H9 (cell line): Measurements from ENCODE around the gene BAX. TPM values are rescaled to one million over a fixed set of nuclear protein-coding genes. Genes with fewer than 3 reads are reported as not detected.

Experiments
- DNase-seq: peaks from one replicate; pipeline ENCODE4 v3.0.0-alpha.2; 2017
- H2AFZ ChIP-seq: one replicate; pipeline ENCODE4 v1.6.1; 2013; ENCODE audit warnings: mild to moderate bottlenecking, low read length, control low read depth, moderate library complexity
- H2AK5ac ChIP-seq: 2 replicates; pipeline ENCODE4 v1.6.1; 2013; ENCODE audit warnings: low read length, control low read depth, mixed read lengths; ENCODE audit not compliant: insufficient read length
- H2BK120ac ChIP-seq: one replicate; pipeline ENCODE4 v1.6.1; 2013; ENCODE audit warnings: low read depth, mild to moderate bottlenecking, low read length, control low read depth, inconsistent platforms; ENCODE audit not compliant: poor library complexity, severe bottlenecking
- H2BK12ac ChIP-seq: 2 replicates; pipeline ENCODE4 v1.6.1; 2013; ENCODE audit warnings: low read length, control low read depth, mixed read lengths, low read depth; ENCODE audit not compliant: insufficient read length
- H2BK15ac ChIP-seq: 2 replicates; pipeline ENCODE4 v1.6.1; 2013; ENCODE audit warnings: low read depth, low read length, control low read depth
- H2BK20ac ChIP-seq: one replicate; pipeline ENCODE4 v1.6.1; 2013; ENCODE audit warnings: low read depth, mild to moderate bottlenecking, low read length, control low read depth, inconsistent platforms; ENCODE audit not compliant: poor library complexity, severe bottlenecking
- H2BK5ac ChIP-seq: 2 replicates; pipeline ENCODE4 v1.6.1; 2013; ENCODE audit warnings: low read length, control low read depth, mixed read lengths; ENCODE audit not compliant: insufficient read length
- H3K14ac ChIP-seq: 2 replicates; pipeline ENCODE4 v1.6.1; 2013; ENCODE audit warnings: low read length, control low read depth; ENCODE audit not compliant: insufficient read depth
- H3K18ac ChIP-seq: 2 replicates; pipeline ENCODE4 v1.6.1; 2013; ENCODE audit warnings: low read depth, mild to moderate bottlenecking, mixed read lengths, low read length, control low read depth; ENCODE audit not compliant: insufficient read length
- H3K23ac ChIP-seq: 2 replicates; pipeline ENCODE4 v1.6.1; 2013; ENCODE audit warnings: low read length, control low read depth, mixed read lengths, low read depth; ENCODE audit not compliant: insufficient read length
- H3K23me2 ChIP-seq: 2 replicates; pipeline ENCODE4 v1.6.1; 2013; ENCODE audit warnings: low read depth, mild to moderate bottlenecking, mixed read lengths, low read length, control low read depth; ENCODE audit not compliant: insufficient read length, poor library complexity, severe bottlenecking
- H3K27ac ChIP-seq: 2 replicates; pipeline ENCODE4 v1.5.1; 2013; ENCODE audit warnings: low read length, control low read depth, mixed read lengths, low read depth; ENCODE audit not compliant: insufficient read length
- H3K27me3 ChIP-seq: 2 replicates; pipeline ENCODE4 v1.6.1; 2013; ENCODE audit warnings: low read length, control low read depth, inconsistent platforms; ENCODE audit not compliant: insufficient read depth
- H3K4ac ChIP-seq: 2 replicates; pipeline ENCODE4 v1.6.1; 2013; ENCODE audit warnings: low read depth, mild to moderate bottlenecking, control low read depth, inconsistent platforms, low read length, moderate library complexity
- H3K4me1 ChIP-seq: 2 replicates; pipeline ENCODE4 v1.6.1; 2013; ENCODE audit warnings: low read length, control low read depth, inconsistent platforms; ENCODE audit not compliant: insufficient read depth
- H3K4me2 ChIP-seq: 2 replicates; pipeline ENCODE4 v1.6.1; 2013; ENCODE audit warnings: low read length, control low read depth, mixed read lengths; ENCODE audit not compliant: insufficient read length, insufficient read depth
- H3K56ac ChIP-seq: 2 replicates; pipeline ENCODE4 v1.6.1; 2013; ENCODE audit warnings: low read depth, mild to moderate bottlenecking, mixed read lengths, low read length, control low read depth; ENCODE audit not compliant: insufficient read length
- H3K79me1 ChIP-seq: 2 replicates; pipeline ENCODE4 v1.6.1; 2013; ENCODE audit warnings: low read depth, mild to moderate bottlenecking, moderate library complexity, low read length, control low read depth, inconsistent platforms; ENCODE audit not compliant: insufficient read depth, poor library complexity, severe bottlenecking
- H3K79me2 ChIP-seq: 2 replicates; pipeline ENCODE4 v1.6.1; 2013; ENCODE audit warnings: low read length, control low read depth, inconsistent platforms; ENCODE audit not compliant: insufficient read depth
- H3K9ac ChIP-seq: 2 replicates; pipeline ENCODE4 v1.6.1; 2013; ENCODE audit warnings: low read length, control low read depth, mixed read lengths; ENCODE audit not compliant: insufficient read length; ENCODE audit errors: extremely low read depth
- H3K9me3 ChIP-seq: one replicate; pipeline ENCODE4 v1.6.1; 2013; ENCODE audit warnings: low read depth, low read length, inconsistent platforms; ENCODE audit not compliant: control insufficient read depth
- H3T11ph ChIP-seq: one replicate; pipeline ENCODE4 v1.6.1; 2013; ENCODE audit warnings: mild to moderate bottlenecking, low read length, control low read depth, inconsistent platforms
- H4K20me1 ChIP-seq: one replicate; pipeline ENCODE4 v1.6.1; 2013; ENCODE audit not compliant: control insufficient read depth, insufficient read length, insufficient read depth
- H4K5ac ChIP-seq: 2 replicates; pipeline ENCODE4 v1.6.1; 2013; ENCODE audit warnings: low read depth, mild to moderate bottlenecking, mixed read lengths, low read length, control low read depth; ENCODE audit not compliant: insufficient read length
- H4K8ac ChIP-seq: replicated peaks from 2 replicates; pipeline ENCODE4 v1.6.1; 2013; ENCODE audit warnings: low read length, control low read depth, mixed read lengths, low read depth; ENCODE audit not compliant: insufficient read length
- H4K91ac ChIP-seq: 2 replicates; pipeline ENCODE4 v1.6.1; 2013; ENCODE audit warnings: low read depth, mild to moderate bottlenecking, moderate library complexity, mixed read lengths, low read length, control low read depth; ENCODE audit not compliant: insufficient read length
- H3K27ac Mint-ChIP-seq, 3 experiments: 2 replicates in 2 of 3; 3 replicates in 1 of 3; pipeline ENCODE4 v1.8.0; 2020 to 2021; ENCODE audit warnings: mixed read lengths in 3 of 3, mild to moderate bottlenecking in 1 of 3, moderate library complexity in 1 of 3
- H3K27me3 Mint-ChIP-seq: 2 replicates; pipeline ENCODE4 v1.8.0; 2021; ENCODE audit warnings: low read depth, mild to moderate bottlenecking, moderate library complexity, mixed read lengths
- H3K36me3 Mint-ChIP-seq, 3 experiments: 2 replicates in 2 of 3; 3 replicates in 1 of 3; pipeline ENCODE4 v1.8.0; 2020 to 2021; ENCODE audit warnings: low read depth in 3 of 3, mixed read lengths in 3 of 3; ENCODE audit not compliant: insufficient read depth in 1 of 3
- H3K4me1 Mint-ChIP-seq, 2 experiments: 2 replicates each; pipeline ENCODE4 v1.8.0; 2020; ENCODE audit warnings: mixed read lengths in 2 of 2
- H3K4me3 Mint-ChIP-seq, 2 experiments: 2 replicates in 1 of 2; 3 replicates in 1 of 2; pipeline ENCODE4 v1.8.0; 2020 to 2021; ENCODE audit warnings: mild to moderate bottlenecking in 2 of 2, mixed read lengths in 2 of 2, moderate library complexity in 1 of 2
- H3K9me3 Mint-ChIP-seq, 2 experiments: 2 replicates in 1 of 2; 3 replicates in 1 of 2; pipeline ENCODE4 v1.8.0; 2020; ENCODE audit warnings: mild to moderate bottlenecking in 2 of 2, mixed read lengths in 2 of 2, moderate library complexity in 1 of 2
- CTCF ChIP-seq: fragments of 200-600 bp; sonication (generic); conservative IDR thresholded peaks from 3 replicates; pipeline ENCODE4 v1.8.0; 2021; ENCODE audit warnings: antibody characterized with exemption, mild to moderate bottlenecking
- WGBS: extraction: QIAGEN DNeasy Blood & Tissue Kit; methylation state at CpG from one replicate; pipeline ENCODE4 v1.1.7; 2013; ENCODE audit warnings: missing lambda C conversion rate, low lambda C conversion rate, mixed read lengths; ENCODE audit not compliant: insufficient read length; ENCODE audit errors: extremely low coverage; 5-methylcytosine and 5-hydroxymethylcytosine counted together
- total RNA-seq: library from RNA; stranded (reverse); gene quantifications from 2 replicates; pipeline ENCODE4 v1.2.1, GENCODE V29; 2021

The BAX gene
- total RNA-seq, 1 experiment from 2014 or later, result 310 TPM

- no peak overlapping the region for H3T11ph ChIP-seq
- H3K9me3 Mint-ChIP-seq, result peaks cover 0 to 2% of the 10 kb centered on the region in 2 experiments; a peak in 4 of 5 replicates
- no peak overlapping the region for H3K4me2 ChIP-seq
- H4K91ac ChIP-seq, result no peak overlapping the region
- no peak overlapping the region for H2AFZ ChIP-seq
- H3K14ac ChIP-seq, result no peak overlapping the region
- no peak overlapping the region for H3K4me3 Mint-ChIP-seq
- H3K36me3 Mint-ChIP-seq, result peaks cover 8 to 10% (median 8%) of the 10 kb centered on the region in 3 experiments; a peak in 6 of 7 replicates
- no peak overlapping the region for H2BK120ac ChIP-seq
- H2BK15ac ChIP-seq, result no peak overlapping the region
- no peaks in the 10 kb centered on the region for H4K20me1 ChIP-seq
- no peak overlapping the region for H3K27ac ChIP-seq
- no peak for TF ChIP-seq CTCF
- no peak overlapping the region for H2BK20ac ChIP-seq
- no peak overlapping the region for H3K27ac Mint-ChIP-seq
- H2AK5ac ChIP-seq, result no peak overlapping the region
- no peaks in the 10 kb centered on the region for H3K4me1 Mint-ChIP-seq
- H3K23me2 ChIP-seq, result no peaks in the 10 kb centered on the region
- H4K5ac ChIP-seq, result no peak overlapping the region
- H3K79me1 ChIP-seq, result no peaks in the 10 kb centered on the region
- H3K18ac ChIP-seq, result no peak overlapping the region
- H2BK5ac ChIP-seq, result no peak overlapping the region
- H2BK12ac ChIP-seq, result no peak overlapping the region
- H3K4ac ChIP-seq, result no peak overlapping the region
- WGBS, result no CpG with 5 or more reads among the region's 5 CpGs
- H3K27me3 Mint-ChIP-seq, result 0 out of 2 replicates have a peak, but pooled peaks cover 5% of the 10 kb centered on the region
- no peaks in the 10 kb centered on the region for H3K9me3 ChIP-seq
- H3K9ac ChIP-seq, result no peak overlapping the region
- no peak overlapping the region for H4K8ac ChIP-seq
- H3K27me3 ChIP-seq, result no peaks in the 10 kb centered on the region; the same call in 1 of the 2 replicates
- no peak overlapping the region for H3K56ac ChIP-seq
- no peaks in the 10 kb centered on the region for H3K4me1 ChIP-seq
- DNase-seq, result no peak
- H3K79me2 ChIP-seq, result no peaks in the 10 kb centered on the region
- no peak overlapping the region for H3K23ac ChIP-seq
These were observed 9.3 kb upstream of the BAX start for GRCh38 chr19:48945415-48945814.
